GM12872 (cell line): Measurements from ENCODE around the gene IQGAP1.

Experiments used
- CTCF ChIP-seq: IDR thresholded peaks from 3 replicates; pipeline ENCODE4 v1.5.1; 2011; ENCODE audit warnings: low read depth, mild to moderate bottlenecking, low read length, moderate library complexity; ENCODE audit not compliant: insufficient read depth

IQGAP1 gene

GRCh38 chr15:90349072-90349471 is 39.0 kb upstream of the IQGAP1 start:
- no peak for TF ChIP-seq CTCF

- no peak for TF ChIP-seq CTCF
These were observed 38.2 kb upstream of the IQGAP1 start for GRCh38 chr15:90349821-90350220.

GRCh38 chr15:90351479-90352106 is 36.4 kb upstream of the IQGAP1 start:
- TF ChIP-seq CTCF = no peak

GRCh38 chr15:90352107-90352893 is 35.7 kb upstream of the IQGAP1 start, which contains the start of gene ZNF774:
TSS of gene ZNF774 (plus strand) at chr15:90352284. CDS start at chr15:90354661, 2,377 bp downstream.
- no peak for TF ChIP-seq CTCF

- TF ChIP-seq CTCF = no peak
These were observed 33.1 kb upstream of the IQGAP1 start for GRCh38 chr15:90354986-90355385.

GRCh38 chr15:90358124-90359033 is 29.7 kb upstream of the IQGAP1 start:
- no peak for TF ChIP-seq CTCF

- TF ChIP-seq CTCF = no peak
These were observed 27.3 kb upstream of the IQGAP1 start for GRCh38 chr15:90360746-90361145.
